ENCODE data around the gene MAP2K3.

Gene MAP2K3

GRCh38 chr17:21362331-21362931, 77.9 kb downstream of the MAP2K3 start:
- no peak for DNase-seq (ENCODE audit: low read depth)
- TF ChIP-seq, protein P1, sequence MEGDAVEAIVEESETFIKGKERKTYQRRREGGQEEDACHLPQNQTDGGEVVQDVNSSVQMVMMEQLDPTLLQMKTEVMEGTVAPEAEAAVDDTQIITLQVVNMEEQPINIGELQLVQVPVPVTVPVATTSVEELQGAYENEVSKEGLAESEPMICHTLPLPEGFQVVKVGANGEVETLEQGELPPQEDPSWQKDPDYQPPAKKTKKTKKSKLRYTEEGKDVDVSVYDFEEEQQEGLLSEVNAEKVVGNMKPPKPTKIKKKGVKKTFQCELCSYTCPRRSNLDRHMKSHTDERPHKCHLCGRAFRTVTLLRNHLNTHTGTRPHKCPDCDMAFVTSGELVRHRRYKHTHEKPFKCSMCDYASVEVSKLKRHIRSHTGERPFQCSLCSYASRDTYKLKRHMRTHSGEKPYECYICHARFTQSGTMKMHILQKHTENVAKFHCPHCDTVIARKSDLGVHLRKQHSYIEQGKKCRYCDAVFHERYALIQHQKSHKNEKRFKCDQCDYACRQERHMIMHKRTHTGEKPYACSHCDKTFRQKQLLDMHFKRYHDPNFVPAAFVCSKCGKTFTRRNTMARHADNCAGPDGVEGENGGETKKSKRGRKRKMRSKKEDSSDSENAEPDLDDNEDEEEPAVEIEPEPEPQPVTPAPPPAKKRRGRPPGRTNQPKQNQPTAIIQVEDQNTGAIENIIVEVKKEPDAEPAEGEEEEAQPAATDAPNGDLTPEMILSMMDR (IDR thresholded peaks at IDR 0.05; ENCODE audit: low read length, missing control alignments), result no peak
- no peak overlapping the region for H3K4me3 ChIP-seq (replicated peaks; ENCODE audit: low read depth, low read length)

DNA sequence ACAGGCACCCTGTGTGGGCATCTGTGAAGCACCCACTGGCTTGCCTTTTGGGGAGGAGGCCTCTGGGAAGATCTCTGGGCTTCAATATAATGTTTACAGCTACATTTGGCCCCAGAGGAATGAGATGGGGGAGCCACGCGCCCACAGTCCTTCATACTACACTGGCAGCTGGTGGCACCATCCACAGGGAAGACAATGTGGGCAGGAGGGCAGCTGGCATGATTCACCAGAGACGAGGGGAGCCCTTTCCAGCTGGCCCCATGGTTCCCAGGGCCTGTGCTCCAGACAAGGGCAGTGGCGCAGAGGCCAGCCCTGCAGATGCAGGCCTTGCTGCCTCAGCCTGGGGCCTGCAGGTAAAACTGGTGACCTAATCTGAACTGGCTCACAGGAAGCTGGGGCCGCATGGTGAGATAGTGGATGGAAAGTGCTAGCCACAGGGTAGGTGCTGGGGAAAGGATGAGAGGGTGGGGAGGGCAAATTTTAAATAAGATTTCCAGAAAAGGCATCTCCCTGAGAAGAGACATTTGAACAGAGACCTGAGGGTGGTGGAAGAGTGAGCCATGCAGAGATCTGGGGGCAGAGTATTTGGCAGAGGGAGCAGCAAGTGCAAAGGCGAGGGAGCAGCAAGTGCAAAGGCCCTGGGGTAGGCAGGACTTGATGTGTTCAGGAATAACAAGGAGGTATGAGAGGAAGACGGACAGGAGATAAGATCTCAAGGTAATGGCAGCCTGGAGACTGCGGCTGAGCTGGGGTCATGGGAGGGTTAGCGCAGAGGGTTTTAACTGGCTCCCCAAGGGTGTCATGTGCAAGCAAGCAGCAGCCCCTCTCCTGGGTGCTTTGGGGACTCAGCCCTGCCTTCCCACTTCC, 79.5 kb downstream of the MAP2K3 start:
- H3K4me3 ChIP-seq (replicated peaks; ENCODE audit: low read depth, low read length), result no peak overlapping the region
- no peak for DNase-seq (ENCODE audit: low read depth)
- TF ChIP-seq, protein P1 (IDR thresholded peaks at IDR 0.05; ENCODE audit: low read length, missing control alignments), result no peak
